GM21526 (cell line): ENCODE measurements around the gene ASPM.
A peak's percentile ranks its signal among the peaks of the same experiment; 100 is the strongest.
"Not testable (repeated sequence)": the region's sequence is repeated elsewhere in the genome, so short reads cannot be mapped to it uniquely, and the experiment has no call there.

Source experiments
- ATAC-seq: cut with Tn5 transposase; IDR thresholded peaks from one replicate; pipeline ENCODE4 v1.9.1; 2021; ENCODE audit warnings: moderate library complexity; ENCODE audit not compliant: unreplicated experiment, low FRiP score

ASPM gene

GRCh38 chr1:197083474-197083873, 63.0 kb downstream of the ASPM start:
- no peak for ATAC-seq

GRCh38 chr1:197081117-197081753, 65.2 kb downstream of the ASPM start:
- no peak for ATAC-seq

- no peak for ATAC-seq
Measured at GRCh38 chr1:197080323-197080722, 66.1 kb downstream of the ASPM start.

GRCh38 chr1:197076585-197076984, 69.9 kb downstream of the ASPM start:
- ATAC-seq = no peak

DNA sequence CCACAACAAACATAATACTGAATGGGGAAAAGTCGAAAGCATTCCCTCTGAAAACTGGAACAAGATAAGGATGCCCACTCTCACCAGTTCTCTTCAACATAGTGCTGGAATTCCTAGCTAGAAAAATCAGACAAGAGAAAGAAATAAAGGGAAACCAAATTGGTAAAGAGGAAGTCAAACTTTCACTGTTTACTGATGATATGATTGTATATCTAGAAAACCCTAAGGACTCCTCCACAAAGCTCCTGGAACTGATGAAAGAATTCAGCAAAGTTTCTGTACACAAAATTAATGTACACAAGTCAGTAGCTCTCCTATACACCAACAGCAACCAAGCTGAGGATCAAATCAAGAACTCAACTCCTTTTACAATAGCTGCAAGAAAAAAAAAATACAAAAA, 72.5 kb downstream of the ASPM start:
- ATAC-seq = no peak

DNA sequence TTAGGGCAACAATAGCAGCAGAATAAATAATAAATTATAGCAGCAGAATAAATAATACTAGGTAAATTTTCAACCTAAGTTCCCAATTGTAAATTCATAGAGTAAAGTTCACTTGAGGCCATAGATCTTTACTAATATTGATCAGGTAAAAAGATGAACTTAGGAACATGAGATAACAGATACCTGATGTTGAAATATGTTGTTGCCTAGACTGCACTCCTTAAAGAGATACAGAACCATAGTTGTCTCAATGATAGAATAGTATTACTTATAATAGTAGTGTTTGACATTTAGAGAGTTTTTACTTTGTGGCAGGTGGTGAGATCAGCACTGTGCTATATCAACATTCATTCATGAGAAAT, 79.0 kb downstream of the ASPM start:
- no peak for ATAC-seq

DNA sequence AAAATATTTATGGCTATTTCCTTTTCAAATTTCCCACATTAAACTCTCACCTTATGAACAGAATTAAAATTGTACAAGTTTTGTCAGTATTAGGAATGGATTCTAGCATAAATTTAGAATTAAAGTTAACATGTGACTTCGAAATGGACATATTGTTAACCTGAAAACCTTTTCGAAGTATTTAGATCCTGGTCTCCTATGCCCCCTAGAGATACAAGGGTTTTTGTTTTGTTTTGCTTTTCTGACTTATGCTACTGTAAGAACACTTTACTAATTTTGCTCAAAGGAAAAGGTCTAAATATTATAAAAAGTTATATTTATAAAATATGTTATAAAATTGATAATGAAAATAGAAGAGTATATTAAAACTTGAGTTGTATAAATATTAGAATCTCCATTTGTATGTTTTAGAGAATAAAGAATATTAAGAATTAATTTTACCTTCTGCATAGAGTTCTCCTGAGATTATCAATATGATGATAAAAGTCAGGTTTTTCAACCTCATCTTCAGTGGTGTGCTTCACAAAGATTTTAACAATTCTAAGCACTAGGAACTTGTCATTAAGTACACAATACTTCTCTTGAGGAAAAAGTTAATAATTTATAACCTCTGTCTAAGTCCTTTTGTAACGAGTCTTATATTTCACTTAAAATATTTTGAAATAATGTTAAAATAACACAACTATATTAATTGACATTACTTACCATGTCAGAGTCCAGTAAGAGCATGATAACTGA, 79.6 kb downstream of the ASPM start, which contains the start of gene F13B:
Gene F13B (minus strand): TSS at position 542 of the 738 bp plus-strand sequence. CDS start 37 bp downstream, at position 505.
- ATAC-seq = no peak

DNA sequence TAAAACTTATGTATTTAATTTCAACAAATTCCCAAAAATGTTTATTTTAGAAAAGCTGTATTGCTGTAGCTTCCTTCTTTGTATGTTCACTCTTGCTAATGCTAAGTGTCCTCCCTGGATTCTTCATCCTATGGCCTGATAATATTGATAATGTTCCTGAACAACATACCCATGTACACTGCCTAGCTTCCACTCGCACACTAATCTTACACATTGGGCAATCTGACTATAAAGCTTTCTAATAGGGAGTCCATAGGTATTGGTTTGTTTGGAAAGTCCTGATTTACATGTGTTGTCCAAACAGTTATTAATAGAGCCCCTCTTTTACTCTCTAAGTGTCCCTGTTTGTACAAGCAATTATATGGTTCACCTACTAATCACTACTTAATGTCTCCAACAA, 80.2 kb downstream of the ASPM start:
- no peak for ATAC-seq

- ATAC-seq = no peak
Measured at GRCh38 chr1:197065559-197065958, 80.9 kb downstream of the ASPM start.

GRCh38 chr1:197063212-197063611, 83.3 kb downstream of the ASPM start:
- ATAC-seq = no peak

- ATAC-seq = peak; percentile 90
Measured at GRCh38 chr1:197062692-197063091, 83.8 kb downstream of the ASPM start.

DNA sequence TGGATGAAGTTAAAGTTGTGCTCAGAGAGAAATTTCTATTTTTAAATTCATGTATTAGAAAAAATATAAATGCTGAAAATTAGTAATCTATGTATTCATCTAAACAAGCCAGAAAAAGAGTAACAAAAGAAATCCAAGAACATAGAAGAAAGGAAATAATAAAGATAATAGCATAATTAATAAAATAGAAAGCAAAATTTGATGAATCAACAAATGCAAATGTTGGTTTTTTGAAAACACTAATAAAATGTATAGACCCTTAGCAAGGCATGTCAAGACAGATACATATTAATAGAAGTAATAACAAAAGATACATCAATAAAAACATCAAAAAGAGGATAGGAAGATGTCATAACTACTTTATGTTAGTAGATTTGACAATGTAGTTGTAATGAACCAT, 97.4 kb downstream of the ASPM start:
- no peak for ATAC-seq

DNA sequence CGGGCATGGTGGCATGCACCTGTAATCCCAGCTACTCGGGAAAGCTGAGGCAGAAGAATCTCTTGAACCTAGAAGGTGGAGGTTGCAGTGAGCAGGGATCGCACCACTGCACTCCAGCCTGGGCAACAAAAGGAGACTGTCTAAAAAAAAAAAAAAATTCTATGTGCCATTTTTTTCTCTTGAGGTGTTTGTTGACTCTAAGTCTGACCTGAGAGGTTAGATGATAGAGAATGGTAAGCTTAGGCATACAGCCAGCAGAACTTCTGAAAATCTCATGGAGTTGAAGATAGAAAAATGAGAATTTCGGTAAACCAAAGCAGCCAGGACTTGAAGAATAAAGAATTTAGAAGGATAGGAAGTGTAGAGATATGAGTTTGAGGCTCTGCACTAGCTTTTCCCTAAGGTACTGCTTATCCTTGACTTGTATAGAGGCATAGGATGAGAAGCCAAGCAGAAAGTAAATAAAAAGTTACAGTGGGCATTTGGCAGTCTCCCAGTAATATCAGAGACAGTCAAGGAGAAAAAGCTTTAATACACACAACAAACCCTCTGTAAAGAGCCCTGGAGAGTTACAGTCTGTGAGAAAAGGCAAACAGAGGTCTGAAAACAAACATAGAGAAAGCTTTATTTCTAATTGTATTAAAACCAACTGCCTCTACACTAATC, 103.7 kb downstream of the ASPM start:
- ATAC-seq = no peak

- ATAC-seq = peak; percentile 97
Measured at GRCh38 chr1:197041486-197042353, 104.7 kb downstream of the ASPM start.

DNA sequence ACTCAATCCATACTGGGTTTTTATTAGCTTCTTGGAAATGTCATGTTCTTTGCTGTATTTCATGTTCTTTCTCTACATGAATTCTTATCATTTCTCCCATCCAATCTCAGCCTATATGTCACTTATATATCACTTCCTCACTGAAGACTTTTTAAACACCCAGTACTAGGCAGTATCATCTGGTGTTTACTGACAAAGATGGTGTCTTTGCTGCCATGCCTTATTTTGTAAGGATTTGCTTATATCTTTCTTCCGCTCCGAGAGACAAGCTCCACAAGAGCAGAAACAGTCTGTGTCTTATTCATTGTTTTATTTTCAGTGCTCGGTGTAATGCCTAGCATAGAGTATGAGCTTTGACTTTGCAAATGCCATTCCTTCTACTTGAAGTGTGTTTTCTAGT, 109.6 kb downstream of the ASPM start:
- ATAC-seq = no peak

- not testable (repeated sequence) for ATAC-seq
Measured at GRCh38 chr1:197034631-197035339, 111.7 kb downstream of the ASPM start.
